Chondrocyte (in vitro differentiated cells): ENCODE data around the gene SNX17. TPM values are rescaled to one million over a fixed set of nuclear protein-coding genes. Genes with fewer than 3 reads are reported as not detected.

ENCODE experiments used
- DNase-seq: peaks from one replicate; pipeline ENCODE4 v3.0.0; 2021; ENCODE audit warnings: mixed read lengths, low spot score
- H3K27ac Mint-ChIP-seq: one replicate; pipeline ENCODE4 v1.8.0; 2021; ENCODE audit warnings: mild to moderate bottlenecking, moderate library complexity, mixed read lengths; ENCODE audit not compliant: unreplicated experiment
- H3K27me3 Mint-ChIP-seq: 2 replicates; pipeline ENCODE4 v1.8.0; 2021; ENCODE audit warnings: low read depth, mixed read lengths
- H3K36me3 Mint-ChIP-seq: 2 replicates; pipeline ENCODE4 v1.8.0; 2021; ENCODE audit warnings: low read depth, mixed read lengths
- H3K4me1 Mint-ChIP-seq: 2 replicates; pipeline ENCODE4 v1.8.0; 2021; ENCODE audit warnings: low read depth, mild to moderate bottlenecking, mixed read lengths
- H3K4me3 Mint-ChIP-seq: one replicate; pipeline ENCODE4 v1.8.0; 2021; ENCODE audit warnings: mild to moderate bottlenecking, moderate library complexity, mixed read lengths; ENCODE audit not compliant: unreplicated experiment
- H3K9me3 Mint-ChIP-seq: 2 replicates; pipeline ENCODE4 v1.8.0; 2021; ENCODE audit warnings: low read depth, mixed read lengths
- CTCF ChIP-seq: fragments of 200-600 bp; sonication (generic); IDR thresholded peaks from 2 replicates; pipeline ENCODE4 v1.5.0; 2021; ENCODE audit warnings: antibody characterized with exemption, mild to moderate bottlenecking, moderate library complexity
- total RNA-seq: library from RNA; stranded (reverse); gene quantifications from 3 replicates; pipeline ENCODE4 v1.2.1, GENCODE V29; 2021

SNX17 gene
- total RNA-seq, 1 donor from 2014 or later: 111 TPM

- Mint-ChIP-seq H3K27ac (peak overlapping the region; percentile 98), H3K4me3 (peak overlapping the region; percentile 85), H3K36me3 (peaks cover 25% of the 10 kb centered on the region), H3K9me3 (no peaks in the 10 kb centered on the region), H3K4me1 (peaks cover 33% of the 10 kb centered on the region), H3K27me3 (no peaks in the 10 kb centered on the region)
- DNase-seq: no peak
- TF ChIP-seq CTCF: no peak
Measured at GRCh38 chr2:27379836-27380625, 9.6 kb downstream of the SNX17 start.

- Mint-ChIP-seq H3K4me3 (peak within 1 kb of the TSS; percentile 85), H3K36me3 (peaks cover 29% of the 10 kb centered on the region), H3K9me3 (no peaks in the 10 kb centered on the region), H3K27ac (peak within 1 kb of the TSS; percentile 99), H3K27me3 (no peaks in the 10 kb centered on the region), H3K4me1 (peaks cover 33% of the 10 kb centered on the region)
- peak; percentile 98 for DNase-seq
- TF ChIP-seq CTCF: no peak
Measured at GRCh38 chr2:27380626-27381545, 10.5 kb downstream of the SNX17 start, which contains the start of gene ZNF513. ZNF513 (minus strand) TSS chr2:27380734; CDS start chr2:27380526, 208 bp downstream.

GRCh38 chr2:27381577-27382181, 11.3 kb downstream of the SNX17 start:
- peak overlapping the region; percentile 85 for H3K4me3 Mint-ChIP-seq
- DNase-seq: no peak

GRCh38 chr2:27390822-27391679, 20.6 kb downstream of the SNX17 start:
- no peak for TF ChIP-seq CTCF
- Mint-ChIP-seq H3K4me3 (no peak overlapping the region), H3K27me3 (no peaks in the 10 kb centered on the region), H3K36me3 (peaks cover 7% of the 10 kb centered on the region), H3K27ac (no peak overlapping the region), H3K9me3 (no peaks in the 10 kb centered on the region), H3K4me1 (peaks cover 5% of the 10 kb centered on the region)
- no peak for DNase-seq

More at GRCh38 chr2:27381577-27382181, 11.3 kb downstream of the SNX17 start:
- Mint-ChIP-seq H3K4me1 (peaks cover 33% of the 10 kb centered on the region), H3K9me3 (no peaks in the 10 kb centered on the region), H3K36me3 (peaks cover 25% of the 10 kb centered on the region), H3K27me3 (no peaks in the 10 kb centered on the region), H3K27ac (peak overlapping the region; percentile 99)
- TF ChIP-seq CTCF: no peak
